ENCODE measurements around the gene BTG3. TPM values are rescaled to one million over a fixed set of nuclear protein-coding genes. Genes with fewer than 3 reads are reported as not detected.

Gene BTG3
- total and polyA plus RNA-seq, 12 donors: 23.8 to 50.1 (median 37.7) TPM

DNA sequence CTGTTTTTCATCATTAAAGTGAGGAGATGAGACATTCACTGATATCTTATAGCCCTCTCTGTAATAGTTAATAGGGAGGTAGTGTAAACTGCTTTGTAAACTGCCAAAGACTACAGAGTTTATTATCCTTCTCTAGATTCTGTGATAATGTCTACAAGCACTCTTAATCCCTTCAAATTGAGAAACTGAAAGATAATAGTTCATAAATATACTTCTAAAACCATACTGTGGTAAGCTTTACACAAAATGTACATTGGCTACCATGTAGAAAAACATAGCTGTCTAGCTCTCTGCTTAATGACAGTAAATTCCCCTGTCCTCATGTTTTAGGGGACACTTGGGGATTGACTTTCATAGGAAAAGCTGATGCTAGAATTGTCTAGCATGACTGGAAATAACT lies 60.3 kb downstream of the BTG3 start:
- TF ChIP-seq POLR2A (IDR thresholded peaks at IDR 0.05): no peak
- TF ChIP-seq, protein P1, sequence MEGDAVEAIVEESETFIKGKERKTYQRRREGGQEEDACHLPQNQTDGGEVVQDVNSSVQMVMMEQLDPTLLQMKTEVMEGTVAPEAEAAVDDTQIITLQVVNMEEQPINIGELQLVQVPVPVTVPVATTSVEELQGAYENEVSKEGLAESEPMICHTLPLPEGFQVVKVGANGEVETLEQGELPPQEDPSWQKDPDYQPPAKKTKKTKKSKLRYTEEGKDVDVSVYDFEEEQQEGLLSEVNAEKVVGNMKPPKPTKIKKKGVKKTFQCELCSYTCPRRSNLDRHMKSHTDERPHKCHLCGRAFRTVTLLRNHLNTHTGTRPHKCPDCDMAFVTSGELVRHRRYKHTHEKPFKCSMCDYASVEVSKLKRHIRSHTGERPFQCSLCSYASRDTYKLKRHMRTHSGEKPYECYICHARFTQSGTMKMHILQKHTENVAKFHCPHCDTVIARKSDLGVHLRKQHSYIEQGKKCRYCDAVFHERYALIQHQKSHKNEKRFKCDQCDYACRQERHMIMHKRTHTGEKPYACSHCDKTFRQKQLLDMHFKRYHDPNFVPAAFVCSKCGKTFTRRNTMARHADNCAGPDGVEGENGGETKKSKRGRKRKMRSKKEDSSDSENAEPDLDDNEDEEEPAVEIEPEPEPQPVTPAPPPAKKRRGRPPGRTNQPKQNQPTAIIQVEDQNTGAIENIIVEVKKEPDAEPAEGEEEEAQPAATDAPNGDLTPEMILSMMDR (IDR thresholded peaks at IDR 0.05): no peak
- no peak overlapping the region for H3K4me3 ChIP-seq
- intact Hi-C loops (cut with DNase I): loop anchor here in 1 of 2 donors (10.0 kb wide), 1 partner anchor 168 kb away; no protein-coding TSS in a partner anchor

DNA sequence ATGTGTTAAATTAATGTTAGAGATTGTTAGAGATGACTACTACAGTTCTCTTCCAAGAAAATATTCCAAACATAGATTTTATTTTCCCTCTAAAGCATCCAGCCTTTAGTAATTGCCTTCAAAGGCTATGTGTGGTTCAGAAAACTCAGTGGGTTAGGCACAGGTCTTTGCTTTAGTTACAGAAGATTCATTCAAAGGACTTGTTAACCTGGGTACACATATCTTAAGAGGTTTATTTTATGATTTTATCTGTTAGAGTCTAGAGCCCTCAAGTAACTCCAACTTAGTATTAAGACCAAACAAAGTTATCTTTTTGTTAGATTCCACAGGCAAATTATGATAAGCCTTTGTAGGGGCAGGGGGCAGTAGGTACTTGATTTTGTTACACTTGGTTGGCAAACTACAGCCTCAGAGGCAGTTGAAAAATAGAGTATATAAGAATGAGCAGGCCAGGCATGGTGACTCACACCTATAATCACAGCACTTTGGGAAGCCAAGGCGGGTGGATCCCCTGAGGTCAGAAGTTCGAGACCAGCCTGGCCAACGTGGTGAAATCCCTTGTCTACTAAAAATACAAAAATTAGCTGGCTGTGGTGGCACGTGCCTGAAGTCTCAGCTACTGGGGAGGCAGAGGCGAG lies 61.9 kb downstream of the BTG3 start:
- Histone ChIP-seq H3K36me3 (replicated peaks in 1 of 2) (no peaks in the 10 kb centered on the region), H3K9me3 (replicated peaks in 1 of 3) (no peaks in the 10 kb centered on the region), H3K4me1 (replicated peaks in 1 of 2) (no peaks in the 10 kb centered on the region), H3K27me3 (no peaks in the 10 kb centered on the region), H3K4me3 (no peak overlapping the region), H3K27ac (no peak overlapping the region)
- intact Hi-C loops (cut with DNase I): loop anchor here in 1 of 2 donors (10.0 kb wide), 1 partner anchor 166 kb away; no protein-coding TSS in a partner anchor
- 83 to 90% (median 90%) methylated on average over 5 of the region's 5 CpGs for WGBS, 4 donors
- DNase-seq: no peak
- TF ChIP-seq POLR2A (IDR thresholded peaks at IDR 0.05): no peak
- TF ChIP-seq, protein P1 (IDR thresholded peaks at IDR 0.05): no peak

More for the DNA sequence above, 60.3 kb downstream of the BTG3 start:
- Histone ChIP-seq H3K9me3 (replicated peaks in 1 of 3) (no peaks in the 10 kb centered on the region), H3K27ac (no peak overlapping the region), H3K27me3 (no peaks in the 10 kb centered on the region), H3K36me3 (replicated peaks in 1 of 2) (no peaks in the 10 kb centered on the region), H3K4me1 (replicated peaks in 1 of 2) (no peaks in the 10 kb centered on the region)
- no peak for DNase-seq

DNA sequence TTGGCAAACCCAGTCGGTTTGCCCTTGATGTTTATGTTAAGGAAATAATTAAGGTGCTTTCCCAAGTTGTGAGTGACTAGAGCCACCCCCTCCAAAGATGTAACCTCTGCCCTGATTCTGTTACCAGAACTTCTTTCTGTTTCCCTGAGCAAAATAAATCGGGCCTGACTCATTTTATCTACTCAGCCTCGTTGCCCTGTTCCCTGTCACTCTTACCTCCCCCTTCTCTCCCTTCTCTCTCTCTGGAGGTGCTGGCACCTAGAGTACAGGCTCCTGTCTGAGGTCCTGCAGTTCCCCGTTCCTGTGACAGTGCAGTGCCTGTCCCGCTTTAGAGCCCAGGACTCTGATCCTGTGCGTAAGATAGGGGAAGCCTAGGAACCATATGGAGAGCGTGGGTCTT lies 64.4 kb downstream of the BTG3 start:
- intact Hi-C loops (cut with DNase I): no loop called here
- WGBS, 4 donors: 77 to 85% (median 79%) methylated on average over 7 of the region's 7 CpGs
- Histone ChIP-seq H3K9me3 (replicated peaks in 1 of 3) (no peaks in the 10 kb centered on the region), H3K4me3 (no peak overlapping the region), H3K36me3 (replicated peaks in 1 of 2) (no peaks in the 10 kb centered on the region), H3K27me3 (no peaks in the 10 kb centered on the region), H3K4me1 (replicated peaks in 1 of 2) (no peaks in the 10 kb centered on the region), H3K27ac (no peak overlapping the region)
- DNase-seq: no peak
- TF ChIP-seq, protein P1 (IDR thresholded peaks at IDR 0.05): no peak

DNA sequence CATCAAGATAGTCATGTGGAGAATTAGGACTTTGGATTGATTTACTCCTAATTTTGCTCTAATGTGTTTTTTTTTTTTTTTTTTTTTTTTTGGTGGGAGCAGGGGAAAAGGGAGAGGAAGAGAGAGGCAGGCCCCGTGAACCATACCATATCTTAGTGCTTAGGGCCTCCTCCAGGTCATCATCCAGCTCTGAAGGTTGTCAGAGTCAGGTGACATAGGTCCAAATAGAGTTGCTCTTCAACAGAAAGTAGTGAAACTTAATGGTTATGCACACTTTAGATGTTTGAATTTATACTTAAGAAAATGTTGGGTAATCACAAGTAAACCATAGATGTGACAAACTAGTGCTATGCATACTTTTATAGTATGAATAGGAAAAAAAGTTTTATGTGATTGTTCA lies 67.7 kb downstream of the BTG3 start:
- no peaks in the 10 kb centered on the region for H3K9me3 ChIP-seq (replicated peaks in 1 of 3)
- H3K4me1 ChIP-seq (replicated peaks in 1 of 2): peaks cover 0 to 7% of the 10 kb centered on the region in 2 donors
- no peak for DNase-seq
- 81 to 100% (median 96%) methylated on average over 1 of the region's 1 CpG for WGBS, 4 donors
- H3K4me3 ChIP-seq: no peak overlapping the region
- no peak for TF ChIP-seq POLR2A (IDR thresholded peaks at IDR 0.05)
- TF ChIP-seq, protein P1 (IDR thresholded peaks at IDR 0.05): no peak
- intact Hi-C loops (cut with DNase I): no loop called here
- H3K36me3 ChIP-seq (replicated peaks in 1 of 2): no peaks in the 10 kb centered on the region
- H3K27ac ChIP-seq: no peak overlapping the region
- H3K27me3 ChIP-seq: no peaks in the 10 kb centered on the region

Small RNA genes within 50 kb of the gene (small RNA-seq; reads per million reads assigned to genes)
- gene RF00019: 0 reads per million in 2 donors

Other genes starting within 250 kb of the BTG3 start
- gene CXADR, start 99.9 kb downstream of the BTG3 start, total RNA-seq: 10 to 100 TPM in 6 of 9 donors, 1 to 10 TPM in 3; 3.1 to 25.2 (median 11.9) TPM
- 10 to 100 TPM in 1 of 3 donors, 1 to 10 TPM in 2; 1.5 to 12.1 (median 2.3) TPM for gene CXADR, start 99.9 kb downstream of the BTG3 start, polyA plus RNA-seq
- 10 to 100 TPM in 4 of 9 donors, 1 to 10 TPM in 5; 1.9 to 19.1 (median 9.6) TPM for gene C21orf91, start 206.5 kb upstream of the BTG3 start, total RNA-seq
- gene C21orf91, start 206.5 kb upstream of the BTG3 start, polyA plus RNA-seq: 10 to 100 TPM in 1 of 3 donors, 1 to 10 TPM in 2; 2.4 to 13.7 (median 2.5) TPM